DMS53 (cell line): ENCODE results near the gene CPPED1.
"Not testable (repeated sequence)": the region's sequence is repeated elsewhere in the genome, so short reads cannot be mapped to it uniquely, and the experiment has no call there.

Experiments used
- DNase-seq: peaks from one replicate; lab custom pipeline; 2025; lab: John Stamatoyannopoulos, UW

Gene CPPED1

DNA sequence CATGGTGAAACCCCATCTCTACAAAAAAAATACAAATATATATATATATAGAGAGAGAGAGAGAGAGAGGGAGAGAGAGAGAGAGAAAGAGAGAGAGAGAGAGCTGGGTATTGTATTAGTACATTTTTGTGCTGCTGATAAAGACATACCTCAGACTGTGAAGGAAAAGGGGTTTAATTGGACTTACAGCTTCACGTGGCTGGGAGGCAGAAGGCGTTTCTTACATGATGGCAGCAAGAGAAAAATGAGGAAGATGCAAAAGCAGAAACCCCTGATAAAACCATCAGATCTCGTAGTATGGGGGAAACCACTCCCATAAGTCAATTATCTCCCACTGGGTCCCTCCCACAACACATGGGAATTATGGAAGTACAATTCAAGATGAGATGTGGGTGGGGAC lies 37.5 kb downstream of the CPPED1 start:
- DNase-seq, result not testable (repeated sequence)

DNA sequence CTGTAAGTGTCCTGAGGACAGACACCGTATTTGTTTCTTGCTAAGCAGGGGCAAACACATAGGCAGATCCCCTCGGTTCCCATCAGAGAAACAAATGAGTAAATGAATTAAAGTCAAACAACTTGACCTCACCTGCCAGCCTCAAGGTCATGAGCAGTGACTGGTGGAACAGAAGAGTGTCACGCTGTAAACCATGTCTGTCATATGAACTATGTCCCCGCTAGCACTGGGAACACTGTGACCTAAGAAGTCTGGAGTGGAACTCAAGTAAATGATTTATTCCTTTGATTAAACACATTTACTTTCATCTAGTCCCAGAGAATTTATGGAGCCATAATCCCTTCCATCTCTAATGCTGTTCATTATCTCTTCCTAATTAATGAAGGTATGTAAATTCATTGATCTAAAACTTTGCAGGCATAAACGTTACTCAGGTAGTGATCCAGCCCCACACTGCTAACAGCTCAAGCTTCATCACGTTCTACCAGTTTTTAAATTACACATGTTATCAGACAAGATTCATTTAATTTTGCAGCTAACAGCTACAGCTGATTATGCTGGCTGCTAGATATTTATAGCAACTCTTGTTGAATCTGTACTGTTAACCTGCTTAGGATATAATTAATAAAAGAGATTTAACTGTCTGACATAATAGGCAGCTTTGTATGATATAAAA lies 38.7 kb downstream of the CPPED1 start:
- no peak for DNase-seq

DNA sequence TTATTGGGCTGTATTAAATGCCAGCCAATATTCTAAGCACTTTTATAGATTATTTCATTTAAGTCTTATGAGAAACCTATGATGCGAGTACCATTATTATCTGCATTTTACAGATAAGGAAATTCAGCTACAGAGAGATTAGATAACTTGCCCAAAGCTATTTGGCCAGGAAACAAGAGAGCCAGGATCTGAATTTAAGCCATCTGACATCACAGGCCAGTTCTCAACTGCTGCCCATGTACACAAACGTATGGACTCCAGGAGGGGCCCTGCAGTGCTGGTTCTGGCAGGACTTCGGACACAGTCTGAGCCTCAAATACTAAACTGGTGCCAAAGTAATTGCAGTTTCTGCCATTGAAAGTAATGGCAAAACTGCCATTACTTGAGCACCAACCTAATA lies 40.2 kb downstream of the CPPED1 start:
- DNase-seq, result no peak

DNA sequence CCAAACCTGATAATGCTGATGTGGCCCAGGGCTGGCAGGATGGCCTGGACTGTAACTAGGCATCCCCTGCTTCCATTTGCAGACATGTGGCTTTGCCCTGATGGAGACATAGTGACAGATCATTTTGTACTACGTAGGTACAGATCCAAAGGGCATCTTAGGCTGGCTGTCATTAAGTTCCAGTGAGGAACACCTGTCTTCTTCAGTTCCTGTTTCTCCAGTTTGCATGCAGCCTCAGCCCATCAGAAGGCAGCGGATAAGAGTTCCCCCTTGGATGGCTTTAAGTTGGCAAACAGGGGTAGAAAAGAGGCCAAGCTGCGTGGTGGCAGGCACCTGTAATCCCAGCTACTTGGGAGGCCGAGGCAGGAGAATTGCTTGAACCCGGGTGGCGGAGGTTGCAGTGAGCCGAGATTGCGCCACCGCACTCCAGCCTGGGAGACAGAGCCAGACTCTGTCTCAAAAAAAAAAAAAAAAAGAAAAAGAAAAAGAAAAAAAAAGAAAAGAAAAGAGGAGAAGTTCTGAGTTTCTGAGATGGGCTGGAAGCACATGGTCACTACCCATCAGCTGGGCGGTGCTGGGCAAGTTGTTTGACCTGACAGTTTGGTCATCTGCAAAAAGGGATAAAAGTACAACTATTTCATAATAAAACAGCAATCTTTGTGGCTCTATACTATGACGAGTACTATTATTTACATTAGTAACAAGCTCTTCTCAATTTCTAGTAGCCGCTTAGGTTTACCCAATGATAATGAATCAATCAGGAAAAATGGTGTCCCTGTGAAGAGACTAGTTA lies 42.7 kb downstream of the CPPED1 start:
- DNase-seq, result no peak

DNA sequence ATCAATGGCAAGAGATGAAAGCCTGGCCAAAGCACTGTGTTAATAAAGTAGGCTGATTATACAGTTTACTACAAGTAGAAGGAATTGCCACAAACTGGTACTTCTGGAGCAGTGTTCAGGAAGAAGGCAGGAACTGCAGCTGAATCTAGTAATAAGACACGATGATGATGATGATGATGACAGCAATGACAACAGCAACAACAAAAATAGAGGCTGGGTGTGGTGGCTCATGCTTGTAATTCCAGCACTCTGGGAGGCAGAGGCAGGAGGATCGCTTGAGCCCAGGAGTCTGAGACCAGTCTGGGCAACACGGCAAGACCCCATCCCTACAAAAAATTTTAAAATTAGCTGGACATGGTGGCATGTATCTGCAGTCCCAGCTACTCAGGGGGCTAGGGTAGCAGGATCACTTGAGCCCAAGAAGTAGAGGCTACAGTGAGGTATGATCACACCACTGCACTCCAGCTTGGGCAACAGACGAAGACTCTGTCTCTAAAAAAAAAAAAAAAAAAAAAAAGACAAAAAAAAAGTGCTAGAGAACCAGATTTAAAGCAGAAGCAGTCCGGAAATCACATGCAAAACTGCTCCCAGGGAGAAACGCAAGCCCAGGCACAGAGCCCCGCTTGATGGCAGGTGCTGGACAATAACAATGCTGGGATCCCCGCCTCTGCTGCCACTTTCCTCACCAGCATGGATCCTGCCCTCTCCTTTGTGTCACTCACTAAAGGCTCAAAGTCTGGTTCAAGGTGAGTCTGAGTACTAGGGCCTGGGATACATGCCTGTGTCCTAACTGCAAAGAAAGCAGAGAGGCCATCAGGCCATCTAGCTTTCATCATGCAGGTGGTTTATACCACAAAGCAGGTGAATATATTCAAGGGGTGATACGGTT lies 44.8 kb downstream of the CPPED1 start:
- DNase-seq, result no peak

DNA sequence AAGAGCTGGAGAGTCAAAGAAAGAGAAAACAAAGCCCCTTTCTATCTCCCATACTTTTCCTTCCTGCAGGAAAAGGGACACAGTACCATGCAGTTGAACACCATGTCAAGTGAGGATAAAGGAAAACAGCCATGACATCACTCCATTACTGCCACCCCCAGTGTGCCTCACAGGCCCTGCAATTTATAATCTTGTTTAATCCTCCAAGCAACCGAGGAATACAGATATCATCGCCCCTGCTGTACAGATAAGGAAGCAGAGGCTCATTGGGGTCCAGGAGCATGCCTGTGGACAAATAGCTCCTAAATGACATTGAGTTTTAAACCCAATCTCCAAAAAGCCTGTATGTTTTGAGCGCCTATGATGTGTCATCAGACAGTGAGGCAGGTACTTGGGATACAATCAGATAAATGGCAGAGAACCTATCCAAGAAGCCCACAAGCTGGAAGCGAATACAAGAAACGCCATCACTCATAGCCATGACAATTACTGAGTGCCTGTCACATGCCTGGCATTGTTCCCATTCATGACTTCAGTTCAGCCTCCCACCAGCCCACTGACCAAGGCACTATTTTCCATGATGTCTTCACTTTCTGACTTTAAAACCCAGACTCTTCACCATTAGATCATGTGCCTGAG lies 45.5 kb downstream of the CPPED1 start:
- no peak for DNase-seq

DNA sequence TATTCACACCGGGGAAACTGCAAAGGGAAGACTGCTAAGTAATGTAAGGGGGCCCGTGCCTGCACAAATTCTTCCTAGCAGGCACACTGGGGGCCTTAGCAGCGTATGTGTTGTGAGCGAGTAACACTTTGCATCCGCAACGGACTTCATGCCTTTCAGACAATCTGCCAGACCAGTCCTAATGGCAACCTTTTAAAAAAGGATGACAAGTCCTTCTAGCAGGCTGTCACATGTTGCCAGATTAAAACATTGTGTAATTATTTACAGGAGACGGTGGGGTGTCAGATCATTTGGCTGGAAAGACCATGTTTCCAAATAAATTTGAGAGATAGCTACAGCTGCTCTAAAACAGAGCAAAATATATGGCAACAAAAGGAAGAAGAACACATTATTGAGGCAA lies 46.1 kb downstream of the CPPED1 start:
- DNase-seq, result no peak

DNA sequence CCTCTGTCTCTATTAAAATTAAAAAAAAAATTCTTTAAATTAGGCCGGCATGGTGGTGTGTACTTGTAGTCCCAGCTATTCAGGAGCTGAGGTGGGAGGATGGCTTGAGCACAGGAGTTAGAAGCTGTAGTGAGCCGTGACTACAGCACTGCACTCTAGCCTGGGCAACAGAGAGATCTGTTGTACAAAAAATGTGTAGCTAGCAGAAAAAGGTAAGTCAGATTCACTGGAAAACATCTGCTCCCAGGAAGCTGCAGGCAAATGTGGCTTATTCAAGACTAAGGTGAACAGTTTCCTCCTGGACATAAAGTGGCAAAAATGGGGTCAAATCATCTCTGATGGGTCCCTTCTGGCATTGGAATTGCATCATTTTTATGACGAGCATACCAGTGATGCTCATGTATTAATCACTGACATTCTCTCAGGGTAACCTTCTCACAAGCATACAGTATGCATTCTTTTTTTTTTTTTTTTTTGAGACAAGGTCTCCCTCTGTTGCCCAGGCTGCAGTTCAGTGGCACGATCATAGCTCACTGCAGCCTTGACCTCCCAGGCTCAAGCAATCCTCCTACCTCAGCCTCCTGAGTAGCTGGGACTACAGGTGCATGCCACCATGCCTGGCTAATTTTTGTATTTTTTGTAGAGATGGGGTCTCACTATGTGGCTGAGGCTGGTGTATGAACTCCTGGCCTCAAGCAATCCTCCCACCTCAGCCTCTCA lies 48.7 kb downstream of the CPPED1 start:
- DNase-seq, result no peak

DNA sequence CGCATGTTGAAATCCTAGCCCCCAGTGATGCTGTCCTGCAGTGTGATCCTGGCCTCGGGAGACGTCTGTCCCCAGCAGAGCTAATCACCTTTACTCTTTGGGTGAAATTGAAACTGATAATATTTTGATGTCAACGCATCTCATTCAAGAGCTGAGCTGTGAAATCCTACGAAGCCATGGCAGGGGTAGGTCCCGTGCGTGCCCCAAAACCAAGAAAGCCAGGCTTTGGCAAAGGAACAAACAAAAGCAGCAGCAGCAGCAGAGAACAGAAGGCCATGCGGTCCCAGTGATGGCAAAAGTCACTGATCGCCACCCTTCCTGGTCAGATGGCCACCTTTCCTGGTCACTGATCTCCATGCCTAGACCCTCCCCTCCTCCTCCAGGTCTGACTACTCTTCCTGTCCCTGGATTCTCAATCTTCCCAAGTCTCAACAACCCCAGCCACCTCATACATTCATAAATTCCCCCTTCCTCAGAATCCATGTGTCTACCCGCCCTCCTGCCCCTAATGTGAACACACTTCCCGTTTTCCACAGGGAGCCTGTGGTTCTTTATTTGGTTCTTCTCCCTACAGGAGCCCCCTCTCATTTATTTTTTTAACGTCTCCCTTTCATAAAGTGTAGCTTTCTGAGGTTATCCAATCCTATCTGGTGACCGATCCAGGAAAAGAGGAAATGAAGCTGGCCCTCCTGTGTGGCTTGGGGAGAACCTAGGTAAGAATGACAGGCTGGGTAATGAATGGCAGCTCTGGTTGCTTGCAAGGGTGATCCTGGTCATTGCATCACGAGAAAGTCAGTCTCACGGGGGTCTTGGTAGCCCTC lies 50.3 kb downstream of the CPPED1 start:
- no peak for DNase-seq

DNA sequence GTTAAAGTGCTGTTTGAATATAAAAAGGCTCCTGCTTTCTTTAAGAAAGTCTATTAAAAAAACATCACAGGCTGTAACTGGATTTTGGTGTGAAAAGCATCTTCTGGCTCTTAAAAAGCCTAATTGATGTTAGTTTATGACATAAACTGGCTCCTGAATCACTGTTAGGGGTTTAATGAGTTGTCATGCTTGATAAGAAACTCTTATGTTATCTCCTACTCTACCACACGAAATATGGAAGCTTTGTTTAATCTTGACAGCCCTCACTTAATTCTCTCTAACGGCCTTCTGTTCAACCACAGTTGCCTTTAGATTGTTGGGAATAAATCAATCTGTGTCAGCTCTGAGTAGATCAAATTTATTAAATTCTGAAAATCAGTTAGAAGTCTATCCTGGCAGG lies 51.5 kb downstream of the CPPED1 start:
- DNase-seq, result no peak

DNA sequence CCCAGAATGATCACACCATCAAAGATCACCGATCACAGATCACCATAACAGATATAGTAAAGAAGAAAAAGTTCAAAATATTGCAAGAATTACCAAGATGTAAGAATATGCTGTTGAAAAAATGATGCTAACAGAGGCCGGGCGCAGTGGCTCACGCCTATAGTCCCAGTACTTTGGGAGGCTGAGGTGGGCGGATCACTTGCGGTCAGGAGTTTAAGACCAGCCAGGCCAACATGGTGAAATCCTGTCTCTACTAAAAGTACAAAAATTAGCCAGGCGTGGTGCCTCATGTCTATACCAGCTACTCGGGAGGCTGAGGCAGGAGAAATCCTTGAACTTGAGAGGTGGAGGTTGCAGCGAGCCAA lies 53.2 kb downstream of the CPPED1 start:
- DNase-seq, result no peak

DNA sequence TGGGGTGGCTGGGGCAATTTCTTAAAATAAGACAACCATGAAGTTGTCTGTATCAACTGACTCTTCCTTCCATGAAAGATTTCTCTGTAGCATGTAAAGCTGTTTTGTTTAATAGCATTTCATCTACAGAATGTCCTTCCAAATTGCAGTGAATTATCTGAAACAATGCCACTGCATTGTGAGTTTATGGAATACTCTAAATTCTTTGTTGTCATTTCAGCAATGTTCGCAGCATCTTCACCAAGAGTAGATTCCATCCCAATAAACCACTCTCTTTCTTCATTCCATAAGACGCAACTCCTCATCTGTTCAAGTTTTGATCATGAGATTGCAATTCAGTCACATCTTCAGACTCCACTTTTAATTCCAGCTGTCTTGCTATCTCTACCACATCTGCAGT lies 54.6 kb downstream of the CPPED1 start:
- DNase-seq, result no peak

DNA sequence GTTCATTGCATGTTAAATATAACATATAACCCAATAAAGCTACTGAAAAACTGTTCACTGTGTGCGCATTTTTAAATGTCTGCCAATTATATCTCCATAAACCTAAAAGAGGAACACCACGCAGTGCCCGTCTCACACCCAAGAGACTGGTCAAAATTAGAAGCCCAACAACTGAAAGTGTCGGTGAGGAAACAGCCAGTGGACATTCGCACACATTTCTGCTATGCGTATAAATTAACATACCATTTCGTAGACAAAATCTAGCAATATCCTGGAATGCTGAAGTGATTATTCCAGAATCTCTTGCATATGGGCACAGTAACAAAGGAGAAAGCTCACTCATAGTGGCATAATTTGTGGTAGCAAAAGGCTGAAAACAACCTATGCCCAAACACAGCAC lies 55.9 kb downstream of the CPPED1 start:
- no peak for DNase-seq

DNA sequence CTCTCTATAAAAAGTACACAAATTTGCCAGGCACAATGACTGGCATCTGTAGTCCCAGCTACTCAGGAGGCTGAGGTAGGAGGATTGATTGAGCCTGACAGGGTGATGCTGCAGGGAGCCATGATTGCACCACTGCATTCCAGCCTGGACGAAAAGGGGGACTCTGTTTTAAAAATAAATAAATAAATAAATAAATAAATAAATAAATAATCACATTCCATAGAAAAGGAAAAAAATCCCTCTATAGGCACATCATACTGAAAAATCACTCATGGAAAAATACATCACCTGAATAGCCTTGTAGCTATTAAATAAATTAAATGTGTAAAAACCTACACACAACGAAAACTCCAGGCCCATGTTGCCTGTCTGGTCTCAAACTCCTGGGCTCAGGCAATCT lies 56.4 kb downstream of the CPPED1 start:
- DNase-seq, result no peak

DNA sequence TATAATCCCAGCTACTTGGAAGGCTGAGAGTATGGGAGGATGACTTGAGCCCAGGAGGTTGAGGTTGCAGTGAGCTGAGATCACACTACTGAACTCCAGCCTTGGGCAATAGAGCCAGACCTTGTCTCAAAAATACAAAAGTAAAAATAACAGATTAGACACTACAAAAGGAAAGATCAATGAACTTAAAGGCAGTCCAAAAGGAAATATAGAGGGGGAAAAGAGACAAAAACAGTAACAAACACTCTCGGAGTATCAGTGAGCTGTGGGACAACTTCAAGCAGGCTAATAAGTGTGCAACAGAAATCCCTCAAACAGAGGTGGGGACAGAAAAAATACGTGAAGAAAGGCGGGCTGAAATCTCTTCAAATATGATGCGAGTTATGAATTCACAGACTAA lies 58.8 kb downstream of the CPPED1 start:
- DNase-seq, result no peak

DNA sequence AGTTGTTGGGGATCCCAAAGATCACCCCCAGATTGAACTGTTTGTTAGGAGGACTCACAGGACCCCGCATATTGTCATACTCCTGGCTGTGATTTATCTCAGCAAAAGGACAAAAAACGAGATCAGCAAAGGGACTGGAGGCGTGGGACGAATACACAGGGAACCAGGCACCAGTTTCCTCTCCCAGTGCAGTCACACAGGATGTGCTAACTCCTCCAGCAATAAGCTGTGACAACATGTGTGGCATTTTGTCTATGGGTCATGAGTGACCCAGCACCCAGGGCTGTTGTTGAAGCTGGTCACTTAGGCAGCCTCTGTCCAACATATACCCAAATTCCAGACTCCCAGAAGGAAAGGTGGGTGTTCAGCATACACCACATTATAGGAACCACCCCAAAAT lies 60.9 kb downstream of the CPPED1 start:
- DNase-seq, result no peak

DNA sequence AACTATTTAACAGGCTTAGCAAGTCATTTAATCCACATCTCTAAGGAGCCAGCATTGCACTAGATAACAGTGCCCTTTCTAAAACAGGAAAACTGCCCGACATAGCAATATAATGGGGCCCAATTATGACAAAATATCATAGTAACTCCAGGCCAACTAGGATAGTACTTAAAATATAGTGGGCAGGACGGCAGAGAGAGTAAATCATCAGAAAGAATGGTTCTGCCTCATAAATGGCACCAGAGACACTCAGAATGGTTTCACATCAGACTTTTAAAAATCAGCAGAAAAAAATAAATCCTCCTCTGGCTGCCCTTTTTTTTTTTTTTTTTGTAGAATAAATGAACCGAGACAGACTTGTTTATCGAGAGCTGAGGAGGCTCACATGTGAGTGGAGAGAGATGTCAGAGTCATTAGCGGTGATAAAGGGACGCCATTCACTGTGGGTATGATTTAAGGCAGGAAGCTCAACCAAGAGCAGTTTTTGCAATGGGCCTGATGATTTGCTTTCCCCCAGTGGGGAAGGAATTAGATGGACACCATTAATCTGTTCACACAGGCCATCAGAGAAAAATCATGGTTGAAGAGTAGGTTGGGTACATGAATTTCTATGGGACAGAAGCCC lies 62.6 kb downstream of the CPPED1 start:
- DNase-seq, result no peak

DNA sequence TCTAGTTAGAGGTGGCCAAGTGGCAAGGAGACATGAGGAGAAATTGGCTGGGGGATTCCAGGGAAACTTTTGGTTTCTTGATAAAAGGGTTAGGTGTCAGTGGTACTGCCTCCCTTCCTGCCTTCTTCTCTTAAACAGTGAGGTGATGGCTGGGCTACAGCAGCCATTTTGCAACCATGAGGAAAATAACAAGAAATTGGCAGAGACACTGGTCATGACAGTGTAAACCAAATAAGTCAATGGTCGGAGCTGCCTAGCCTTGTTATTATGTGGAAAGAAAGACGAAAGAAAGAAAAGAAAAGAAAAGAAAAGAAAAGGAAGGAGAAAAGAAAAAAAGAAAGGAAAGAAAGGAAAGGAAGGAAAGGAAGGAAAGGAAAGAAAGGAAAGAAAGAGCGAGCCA lies 63.9 kb downstream of the CPPED1 start:
- no peak for DNase-seq

DNA sequence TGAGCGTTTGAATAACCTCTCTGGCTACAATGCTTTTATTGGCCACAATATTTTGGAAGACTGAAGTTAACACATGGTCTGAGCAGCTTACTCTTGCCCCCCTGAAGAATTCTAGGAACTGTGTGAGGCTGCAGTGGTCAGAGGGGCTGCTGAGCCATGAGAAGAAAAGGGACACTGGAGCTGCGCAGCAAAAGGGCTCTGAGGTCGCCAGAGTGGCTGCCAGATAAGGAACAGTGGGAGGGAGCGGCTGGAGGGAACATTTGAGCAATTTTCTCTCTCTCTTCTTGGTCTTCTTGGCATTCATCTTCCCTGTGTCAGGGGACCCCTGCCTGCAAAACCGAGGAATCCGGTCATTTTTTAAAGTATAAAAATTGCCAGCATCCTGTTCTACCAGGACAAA lies 66.1 kb downstream of the CPPED1 start:
- no peak for DNase-seq

DNA sequence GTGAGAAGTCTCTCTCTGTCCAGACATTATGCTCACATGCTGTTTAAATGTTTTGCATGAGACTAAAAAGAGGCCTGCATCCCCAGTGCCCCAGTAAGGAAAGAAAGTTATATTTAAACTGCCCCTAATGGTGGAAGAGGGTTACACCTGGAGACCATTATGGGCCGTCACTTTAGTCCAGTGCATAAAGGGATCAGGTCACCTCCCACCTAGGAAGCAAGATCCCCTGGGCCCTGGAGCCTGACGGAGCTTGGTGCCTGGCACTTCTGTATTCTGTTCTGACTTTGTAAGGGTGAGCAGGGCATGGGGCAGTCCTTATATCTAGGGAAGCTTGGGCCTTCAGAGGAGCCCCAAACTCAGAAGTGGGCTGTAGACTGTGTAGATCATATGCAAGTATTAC lies 67.9 kb downstream of the CPPED1 start:
- no peak for DNase-seq
